Activated CD8-positive, alpha-beta T cell treated with anti-CD3 and anti-CD28 coated beads for 36 hours (primary cell): ENCODE results near the gene CCDC40. TPM values are rescaled to one million over a fixed set of nuclear protein-coding genes. Genes with fewer than 3 reads are reported as not detected.

Experiments
- ATAC-seq: fragments of 200-7000 bp; cut with Tn5 transposase; one replicate; pipeline ENCODE4 v1.10.0; 2021; ENCODE audit warnings: mild to moderate bottlenecking, moderate library complexity
- CTCF ChIA-PET: fragments of 350-600 bp; sonication (Branson Sonifier 250); formaldehyde crosslinking; loops from one replicate; lab custom pipeline; 2021; ENCODE audit warnings: antibody characterized with exemption; lab: Charles Lee
- POLR2A ChIA-PET: fragments of 350-600 bp; sonication (Branson Sonifier 250); formaldehyde crosslinking; loops from one replicate; lab custom pipeline; 2021; ENCODE audit warnings: antibody characterized with exemption; lab: Charles Lee
- DNase-seq: peaks from one replicate; pipeline ENCODE4 v3.0.0-alpha.2; 2020
- H3K27ac Mint-ChIP-seq: one replicate; pipeline ENCODE4 v1.8.0; 2021; ENCODE audit warnings: mild to moderate bottlenecking, mixed read lengths
- H3K27me3 Mint-ChIP-seq: one replicate; pipeline ENCODE4 v1.8.0; 2021; ENCODE audit warnings: mixed read lengths
- H3K36me3 Mint-ChIP-seq: one replicate; pipeline ENCODE4 v1.8.0; 2021; ENCODE audit warnings: low read depth, mixed read lengths
- H3K4me1 Mint-ChIP-seq: one replicate; pipeline ENCODE4 v1.8.0; 2021; ENCODE audit warnings: low read depth, mixed read lengths
- H3K4me3 Mint-ChIP-seq: one replicate; pipeline ENCODE4 v1.8.0; 2021; ENCODE audit warnings: mild to moderate bottlenecking, moderate library complexity, mixed read lengths
- H3K9me3 Mint-ChIP-seq: one replicate; pipeline ENCODE4 v1.8.0; 2021; ENCODE audit warnings: mixed read lengths
- CTCF ChIP-seq: fragments of 200-600 bp; IDR thresholded peaks from one replicate; pipeline ENCODE4 v1.8.0; 2022; ENCODE audit warnings: antibody characterized with exemption, mild to moderate bottlenecking
- intact Hi-C: fragments of 100-400 bp; cut with micrococcal nuclease; formaldehyde crosslinking; loops from one replicate; pipeline ENCODE4 v1.10.0; 2022
- total RNA-seq, 2 experiments: library from RNA; stranded (reverse); gene quantifications; one replicate each; pipeline ENCODE4 v1.2.3, GENCODE V29; 2021

The CCDC40 gene
- total RNA-seq, 2 experiments from 2014 or later, result 0.54 to 0.79 TPM

DNA sequence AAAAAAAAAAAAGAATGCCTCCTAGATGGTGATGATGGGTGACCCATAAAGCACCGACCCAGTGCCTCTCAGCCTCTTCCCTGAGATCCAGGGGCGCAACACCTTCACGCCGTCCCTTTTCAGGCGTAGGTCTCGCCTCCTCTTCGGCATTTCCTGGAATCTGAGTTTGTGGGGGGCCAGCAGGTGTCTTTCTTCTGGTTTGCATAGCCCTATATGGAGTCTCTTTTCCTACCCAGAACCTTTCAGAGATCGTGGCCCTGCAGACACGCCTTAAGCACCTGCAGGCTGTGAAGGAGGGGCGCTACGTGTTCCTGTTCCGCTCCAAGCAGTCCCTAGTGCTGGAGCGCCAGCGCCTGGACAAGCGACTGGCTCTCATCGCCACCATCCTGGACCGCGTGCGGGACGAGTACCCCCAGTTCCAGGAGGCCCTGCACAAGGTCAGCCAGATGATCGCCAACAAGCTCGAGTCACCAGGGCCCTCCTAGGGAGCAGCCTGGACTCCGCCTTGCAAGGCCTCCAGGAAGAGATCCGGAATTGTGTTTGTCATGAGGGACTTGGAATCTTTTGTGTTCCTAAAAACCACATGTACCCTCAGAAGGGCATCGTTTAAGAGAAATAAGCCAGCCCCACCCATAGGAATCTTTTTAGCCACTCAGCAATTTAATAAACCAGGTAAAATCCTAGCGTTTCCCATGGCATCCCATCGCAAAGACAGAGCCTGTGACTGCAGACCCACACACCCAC lies 63.0 kb downstream of the CCDC40 start:
- POLR2A ChIA-PET, result interaction anchor here (0.6 kb wide), 1 partner anchor 17 kb away, joined by 3 read pairs; no protein-coding TSS in a partner anchor
- H3K4me1 Mint-ChIP-seq, result peaks cover 29% of the 10 kb centered on the region
- CTCF ChIA-PET, result interaction anchor here (1.6 to 2.8 kb wide), 3 partner anchors 7 to 91 kb away, joined by 8 to 21 read pairs (median 15); no protein-coding TSS in a partner anchor
- no peaks in the 10 kb centered on the region for H3K9me3 Mint-ChIP-seq
- H3K36me3 Mint-ChIP-seq, result peaks cover 2% of the 10 kb centered on the region
- no peak overlapping the region for H3K27ac Mint-ChIP-seq
- intact Hi-C loops, result no loop called here
- TF ChIP-seq CTCF, result no peak
- H3K4me3 Mint-ChIP-seq, result no peak overlapping the region
- DNase-seq, result no peak
- no peak for ATAC-seq
- no peaks in the 10 kb centered on the region for H3K27me3 Mint-ChIP-seq

- Mint-ChIP-seq H3K4me3 (peak overlapping the region; percentile 71), H3K27ac (no peak overlapping the region), H3K9me3 (no peaks in the 10 kb centered on the region), H3K27me3 (no peaks in the 10 kb centered on the region), H3K36me3 (peaks cover 2% of the 10 kb centered on the region), H3K4me1 (peaks cover 29% of the 10 kb centered on the region)
- DNase-seq (peak; percentile 11), ATAC-seq (no peak)
- ChIA-PET CTCF (interaction anchor here (1.6 to 2.8 kb wide), 3 partner anchors 8 to 92 kb away, joined by 8 to 21 read pairs (median 15); no protein-coding TSS in a partner anchor), POLR2A (interaction anchor here (0.6 kb wide), 1 partner anchor 17 kb away, joined by 3 read pairs; no protein-coding TSS in a partner anchor)
- TF ChIP-seq CTCF, result no peak
- intact Hi-C loops, result no loop called here
Observed at GRCh38 chr17:80100035-80100323, 63.5 kb downstream of the CCDC40 start.

DNA sequence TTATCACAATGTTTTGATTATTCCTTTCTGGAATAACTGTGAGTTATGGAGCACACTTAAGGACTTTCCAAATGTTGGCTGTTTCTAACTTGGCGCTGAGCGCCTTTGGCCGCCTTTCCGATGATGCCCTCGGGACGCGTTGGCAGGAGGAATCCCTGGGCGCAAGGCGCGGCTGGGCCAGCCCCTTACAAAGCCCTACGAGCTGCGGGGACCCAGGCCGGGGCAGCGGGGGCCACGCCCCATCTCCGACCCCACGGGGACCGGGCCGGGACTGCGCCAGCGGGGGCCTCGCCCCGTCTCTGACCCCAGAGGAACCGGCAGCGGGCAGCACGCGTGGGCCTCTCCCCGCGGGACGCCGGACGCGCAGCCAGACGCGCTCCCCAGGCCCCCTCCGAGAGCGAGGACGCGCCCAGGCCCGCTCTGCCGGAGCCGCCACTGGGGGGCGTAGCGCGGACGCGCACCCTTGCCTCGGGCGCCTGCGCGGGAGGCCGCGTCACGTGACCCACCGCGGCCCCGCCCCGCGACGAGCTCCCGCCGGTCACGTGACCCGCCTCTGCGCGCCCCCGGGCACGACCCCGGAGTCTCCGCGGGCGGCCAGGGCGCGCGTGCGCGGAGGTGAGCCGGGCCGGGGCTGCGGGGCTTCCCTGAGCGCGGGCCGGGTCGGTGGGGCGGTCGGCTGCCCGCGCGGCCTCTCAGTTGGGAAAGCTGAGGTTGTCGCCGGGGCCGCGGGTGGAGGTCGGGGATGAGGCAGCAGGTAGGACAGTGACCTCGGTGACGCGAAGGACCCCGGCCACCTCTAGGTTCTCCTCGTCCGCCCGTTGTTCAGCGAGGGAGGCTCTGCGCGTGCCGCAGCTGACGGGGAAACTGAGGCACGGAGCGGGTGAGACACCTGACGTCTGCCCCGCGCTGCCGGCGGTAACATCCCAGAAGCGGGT lies 64.8 kb downstream of the CCDC40 start, which contains the start of gene GAA:
Gene GAA, plus strand, starts transcription at position 571 of the 935 bp plus-strand sequence. CDS start 3,006 bp downstream, outside the sequence.
- Mint-ChIP-seq H3K36me3 (peaks cover 2% of the 10 kb centered on the region), H3K4me1 (peaks cover 29% of the 10 kb centered on the region), H3K9me3 (no peaks in the 10 kb centered on the region), H3K4me3 (peak within 1 kb of the TSS; percentile 88), H3K27me3 (no peaks in the 10 kb centered on the region), H3K27ac (peak within 1 kb of the TSS; percentile 79)
- POLR2A ChIA-PET, result interaction anchor here (0.6 to 1.7 kb wide), 14 partner anchors 11 to 363 kb away, joined by 3 to 14 read pairs (median 4); partner anchors contain the start of gene EIF4A3
- ATAC-seq (peak; percentile 89), DNase-seq (peak; percentile 86)
- TF ChIP-seq CTCF, result peak; percentile 89
- CTCF ChIA-PET, result interaction anchor here (0.6 to 2.8 kb wide), 47 partner anchors 8 to 315 kb away, joined by 3 to 23 read pairs (median 4); partner anchors contain the start of gene ENDOV
- intact Hi-C loops, result no loop called here

- peaks cover 2% of the 10 kb centered on the region for H3K36me3 Mint-ChIP-seq
- TF ChIP-seq CTCF, result no peak
- H3K4me3 Mint-ChIP-seq, result peak overlapping the region; percentile 88
- peak overlapping the region; percentile 79 for H3K27ac Mint-ChIP-seq
- H3K27me3 Mint-ChIP-seq, result no peaks in the 10 kb centered on the region
- ChIA-PET POLR2A (interaction anchor here (0.6 to 1.7 kb wide), 14 partner anchors 10 to 362 kb away, joined by 3 to 14 read pairs (median 4); partner anchors contain the start of gene EIF4A3), CTCF (interaction anchor here (0.6 to 2.8 kb wide), 47 partner anchors 7 to 314 kb away, joined by 3 to 23 read pairs (median 4); partner anchors contain the start of gene ENDOV)
- H3K9me3 Mint-ChIP-seq, result no peaks in the 10 kb centered on the region
- intact Hi-C loops, result no loop called here
- H3K4me1 Mint-ChIP-seq, result peaks cover 29% of the 10 kb centered on the region
- ATAC-seq, result peak; percentile 34
- DNase-seq, result peak; percentile 25
Observed at GRCh38 chr17:80101946-80102663, 65.7 kb downstream of the CCDC40 start.
